Chondrocyte (in vitro differentiated cells): Measurements from ENCODE around the gene UMAD1. TPM values are rescaled to one million over a fixed set of nuclear protein-coding genes. Genes with fewer than 3 reads are reported as not detected.

Experiments
- DNase-seq: peaks from one replicate; pipeline ENCODE4 v3.0.0; 2021; ENCODE audit warnings: mixed read lengths, low spot score
- H3K27ac Mint-ChIP-seq: one replicate; pipeline ENCODE4 v1.8.0; 2021; ENCODE audit warnings: mild to moderate bottlenecking, moderate library complexity, mixed read lengths; ENCODE audit not compliant: unreplicated experiment
- H3K27me3 Mint-ChIP-seq: 2 replicates; pipeline ENCODE4 v1.8.0; 2021; ENCODE audit warnings: low read depth, mixed read lengths
- H3K36me3 Mint-ChIP-seq: 2 replicates; pipeline ENCODE4 v1.8.0; 2021; ENCODE audit warnings: low read depth, mixed read lengths
- H3K4me1 Mint-ChIP-seq: 2 replicates; pipeline ENCODE4 v1.8.0; 2021; ENCODE audit warnings: low read depth, mild to moderate bottlenecking, mixed read lengths
- H3K4me3 Mint-ChIP-seq: one replicate; pipeline ENCODE4 v1.8.0; 2021; ENCODE audit warnings: mild to moderate bottlenecking, moderate library complexity, mixed read lengths; ENCODE audit not compliant: unreplicated experiment
- H3K9me3 Mint-ChIP-seq: 2 replicates; pipeline ENCODE4 v1.8.0; 2021; ENCODE audit warnings: low read depth, mixed read lengths
- total RNA-seq: library from RNA; stranded (reverse); gene quantifications from 3 replicates; pipeline ENCODE4 v1.2.1, GENCODE V29; 2021
- TF ChIP-seq, protein P1 (sequence below): fragments of 200-600 bp; sonication (generic); IDR thresholded peaks from 2 replicates; pipeline ENCODE4 v1.5.0; 2021; ENCODE audit warnings: antibody characterized with exemption, mild to moderate bottlenecking, moderate library complexity

The UMAD1 gene
- total RNA-seq, 1 donor from 2014 or later: 5.5 TPM

DNA sequence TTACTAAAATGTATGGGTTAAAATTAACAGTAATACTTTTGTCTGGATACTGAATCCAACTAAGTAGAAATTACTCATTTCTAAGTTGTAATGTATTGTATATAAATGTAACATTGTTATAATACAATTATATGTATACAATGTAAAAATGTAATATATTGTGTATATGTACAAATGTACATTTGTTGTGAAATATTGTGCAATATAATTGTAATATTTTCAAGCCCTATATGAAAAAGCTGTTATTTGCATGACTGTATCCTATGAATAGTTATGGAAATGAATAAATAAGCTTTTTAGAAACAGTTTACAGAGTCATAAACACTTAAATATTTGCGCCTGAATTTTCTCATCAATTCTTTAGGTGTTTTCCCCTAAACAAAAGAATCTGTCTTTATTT lies 20.3 kb upstream of the UMAD1 start:
- no peaks in the 10 kb centered on the region for H3K4me1 Mint-ChIP-seq
- H3K27me3 Mint-ChIP-seq: no peaks in the 10 kb centered on the region
- DNase-seq: no peak
- H3K36me3 Mint-ChIP-seq: no peaks in the 10 kb centered on the region
- H3K27ac Mint-ChIP-seq: no peak overlapping the region
- no peaks in the 10 kb centered on the region for H3K9me3 Mint-ChIP-seq
- H3K4me3 Mint-ChIP-seq: no peak overlapping the region
- TF ChIP-seq, protein P1, sequence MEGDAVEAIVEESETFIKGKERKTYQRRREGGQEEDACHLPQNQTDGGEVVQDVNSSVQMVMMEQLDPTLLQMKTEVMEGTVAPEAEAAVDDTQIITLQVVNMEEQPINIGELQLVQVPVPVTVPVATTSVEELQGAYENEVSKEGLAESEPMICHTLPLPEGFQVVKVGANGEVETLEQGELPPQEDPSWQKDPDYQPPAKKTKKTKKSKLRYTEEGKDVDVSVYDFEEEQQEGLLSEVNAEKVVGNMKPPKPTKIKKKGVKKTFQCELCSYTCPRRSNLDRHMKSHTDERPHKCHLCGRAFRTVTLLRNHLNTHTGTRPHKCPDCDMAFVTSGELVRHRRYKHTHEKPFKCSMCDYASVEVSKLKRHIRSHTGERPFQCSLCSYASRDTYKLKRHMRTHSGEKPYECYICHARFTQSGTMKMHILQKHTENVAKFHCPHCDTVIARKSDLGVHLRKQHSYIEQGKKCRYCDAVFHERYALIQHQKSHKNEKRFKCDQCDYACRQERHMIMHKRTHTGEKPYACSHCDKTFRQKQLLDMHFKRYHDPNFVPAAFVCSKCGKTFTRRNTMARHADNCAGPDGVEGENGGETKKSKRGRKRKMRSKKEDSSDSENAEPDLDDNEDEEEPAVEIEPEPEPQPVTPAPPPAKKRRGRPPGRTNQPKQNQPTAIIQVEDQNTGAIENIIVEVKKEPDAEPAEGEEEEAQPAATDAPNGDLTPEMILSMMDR: no peak

DNA sequence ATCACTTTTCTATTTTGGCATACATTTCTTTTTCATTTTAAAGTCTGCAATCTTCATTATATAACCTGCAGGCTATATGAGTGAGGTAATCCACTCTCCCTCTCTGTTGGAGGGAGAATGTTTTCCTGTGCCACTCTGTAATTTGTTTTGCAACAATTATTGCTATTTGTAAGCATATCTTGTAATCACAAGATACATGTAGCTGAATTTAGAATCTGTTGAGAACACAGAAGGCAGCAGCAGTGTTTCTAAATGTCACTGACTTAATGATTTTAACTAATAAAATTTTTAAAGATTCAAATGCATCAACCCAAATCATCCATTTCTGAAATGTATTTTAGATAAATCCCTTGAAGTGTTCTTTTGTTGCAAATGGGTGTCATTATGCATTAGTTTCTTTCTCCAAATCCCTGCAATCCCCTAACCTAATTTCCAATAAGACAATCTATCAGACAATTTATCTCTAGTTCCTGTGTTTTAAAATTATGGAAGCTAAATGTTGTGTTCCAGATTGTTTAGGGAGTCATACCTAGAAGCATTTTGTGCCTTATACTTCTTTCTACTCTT lies 19.8 kb upstream of the UMAD1 start:
- no peak for DNase-seq
- no peaks in the 10 kb centered on the region for H3K27me3 Mint-ChIP-seq
- TF ChIP-seq, protein P1: no peak
- no peak overlapping the region for H3K27ac Mint-ChIP-seq
- H3K4me1 Mint-ChIP-seq: no peaks in the 10 kb centered on the region
- H3K4me3 Mint-ChIP-seq: no peak overlapping the region
- H3K9me3 Mint-ChIP-seq: peaks cover under 1% of the 10 kb centered on the region
- no peaks in the 10 kb centered on the region for H3K36me3 Mint-ChIP-seq

DNA sequence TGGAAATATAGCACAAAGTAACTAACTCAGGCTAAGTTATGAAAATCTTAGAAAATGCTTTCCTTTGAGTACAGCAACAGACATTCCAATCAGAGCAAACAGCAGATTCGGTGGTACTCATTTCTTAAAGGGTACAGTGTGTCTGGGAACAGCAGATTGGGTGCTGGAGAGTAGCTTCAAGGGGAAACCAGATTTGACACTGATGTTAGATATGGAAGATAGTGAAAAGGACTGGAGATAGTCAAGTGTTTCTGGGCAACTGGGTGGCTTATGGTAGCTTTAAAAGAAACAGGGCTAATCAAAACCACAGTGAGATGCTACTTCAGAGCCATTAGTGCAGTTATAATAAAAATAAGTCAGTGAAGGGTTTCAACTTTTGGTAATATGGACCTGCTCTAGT lies 12.1 kb upstream of the UMAD1 start:
- TF ChIP-seq, protein P1: no peak
- Mint-ChIP-seq H3K27me3 (no peaks in the 10 kb centered on the region), H3K4me3 (no peak overlapping the region), H3K27ac (no peak overlapping the region), H3K9me3 (peaks cover 18% of the 10 kb centered on the region), H3K36me3 (peaks cover 2% of the 10 kb centered on the region), H3K4me1 (no peaks in the 10 kb centered on the region)
- DNase-seq: no peak

DNA sequence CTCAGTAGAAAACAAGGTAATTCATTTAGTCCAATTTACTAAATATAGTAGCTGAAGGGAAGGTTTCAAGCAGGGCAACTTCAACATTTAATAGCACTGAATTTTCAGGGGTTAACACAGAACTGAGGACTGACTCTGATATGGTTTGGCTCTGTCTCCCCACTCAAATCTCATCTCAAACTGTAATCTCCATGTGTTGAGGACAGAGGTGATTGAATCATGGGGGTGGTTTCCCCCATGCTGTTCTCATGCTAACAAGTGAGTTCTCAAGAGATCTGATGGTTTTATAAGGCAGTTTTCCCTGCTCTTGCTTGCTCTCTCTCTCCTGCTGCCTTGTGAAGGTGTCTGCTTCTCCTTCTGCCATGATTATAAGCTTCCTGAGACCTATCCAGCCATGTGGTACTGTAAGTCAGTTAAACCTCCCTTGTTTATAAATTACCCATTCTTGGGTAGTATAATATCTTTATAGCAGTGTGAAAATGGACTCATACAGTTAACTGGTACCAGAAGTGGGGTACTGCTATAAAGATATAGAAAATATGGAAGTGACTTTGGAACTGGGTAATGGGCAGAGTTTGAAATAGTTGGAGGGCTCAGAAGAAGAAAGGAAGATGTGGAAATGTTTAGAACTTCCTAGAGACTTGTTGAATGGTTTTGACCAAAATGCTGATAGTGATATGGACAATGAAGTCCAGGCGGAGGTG lies 9.8 kb upstream of the UMAD1 start:
- Mint-ChIP-seq H3K27me3 (no peaks in the 10 kb centered on the region), H3K36me3 (peaks cover 2% of the 10 kb centered on the region), H3K4me3 (no peak overlapping the region), H3K27ac (no peak overlapping the region), H3K4me1 (no peaks in the 10 kb centered on the region), H3K9me3 (peaks cover 16% of the 10 kb centered on the region)
- TF ChIP-seq, protein P1: no peak
- no peak for DNase-seq

DNA sequence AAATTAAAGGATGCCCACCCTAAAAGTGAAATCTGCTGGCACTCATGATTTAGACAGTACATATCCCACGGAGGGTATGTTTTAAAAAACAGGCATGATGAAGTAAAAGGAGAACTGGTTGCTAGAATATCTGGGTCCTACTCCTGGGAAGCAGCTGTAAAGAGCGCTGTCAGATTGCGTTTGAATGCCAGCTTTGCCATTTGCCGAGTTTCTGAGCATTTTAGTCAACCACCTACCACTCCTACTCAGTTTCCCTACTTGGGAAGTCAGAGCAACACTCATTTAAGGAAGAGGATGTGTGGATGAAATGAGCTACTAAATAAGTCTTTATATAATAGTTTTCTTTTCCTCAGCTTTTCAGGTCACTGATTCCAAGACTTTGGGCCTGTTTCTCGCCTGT lies 1.1 kb upstream of the UMAD1 start:
- DNase-seq: no peak
- Mint-ChIP-seq H3K36me3 (peaks cover 3% of the 10 kb centered on the region), H3K4me1 (peaks cover 18% of the 10 kb centered on the region), H3K27ac (peak overlapping the region; percentile 94), H3K9me3 (no peaks in the 10 kb centered on the region), H3K4me3 (peak overlapping the region; percentile 97), H3K27me3 (no peaks in the 10 kb centered on the region)
- TF ChIP-seq, protein P1: no peak
